OCI-LY7 (cell line): ENCODE data around the gene CNOT4. TPM values are rescaled to one million over a fixed set of nuclear protein-coding genes. Genes with fewer than 3 reads are reported as not detected.

Experiments used
- BruUV-seq: library from RNA; stranded (reverse); fragments of 400-500 nt; replicated peaks from 2 replicates; lab custom pipeline; 2021; lab: Mats Ljungman, UMichigan
- CTCF ChIA-PET: fragments of 300-600 bp; sonication (Branson Sonifier 250); formaldehyde crosslinking; loops from one replicate; lab custom pipeline; 2022; ENCODE audit warnings: antibody characterized with exemption; ENCODE audit not compliant: unreplicated experiment; lab: Charles Lee
- POLR2A ChIA-PET: fragments of 300-600 bp; sonication (Branson Sonifier 250); formaldehyde crosslinking; loops from one replicate; lab custom pipeline; 2022; ENCODE audit warnings: antibody characterized with exemption; lab: Charles Lee
- DNase-seq: peaks from one replicate; pipeline ENCODE4 v3.0.0-alpha.2; 2015; ENCODE audit warnings: low spot score
- H2AFZ ChIP-seq: fragments of 200-600 bp; sonication (generic), shearing (Covaris generic); 2 replicates; pipeline ENCODE4 v1.6.1; 2014; ENCODE audit warnings: mild to moderate bottlenecking, antibody characterized with exemption, low read length, moderate library complexity
- H3K27ac ChIP-seq: fragments of 200-600 bp; sonication (generic); 2 replicates; pipeline ENCODE4 v1.5.1; 2014; ENCODE audit warnings: mixed run types, low read depth, mild to moderate bottlenecking, moderate library complexity, low read length, inconsistent platforms; ENCODE audit not compliant: poor library complexity, severe bottlenecking
- H3K36me3 ChIP-seq: fragments of 200-600 bp; sonication (generic); 2 replicates; pipeline ENCODE4 v1.6.1; 2014; ENCODE audit warnings: mild to moderate bottlenecking, antibody characterized with exemption, low read length, moderate library complexity, mixed read lengths; ENCODE audit not compliant: insufficient read depth
- H3K4me1 ChIP-seq: fragments of 200-600 bp; sonication (generic); 2 replicates; pipeline ENCODE4 v1.5.1; 2014; ENCODE audit warnings: mild to moderate bottlenecking, low read length; ENCODE audit not compliant: insufficient read depth, poor library complexity, severe bottlenecking
- H3K4me2 ChIP-seq: fragments of 200-600 bp; sonication (generic); 2 replicates; pipeline ENCODE4 v1.6.1; 2014; ENCODE audit warnings: mild to moderate bottlenecking, low read length
- H3K4me3 ChIP-seq: fragments of 200-600 bp; sonication (generic); 2 replicates; pipeline ENCODE4 v1.5.1; 2014; ENCODE audit warnings: mild to moderate bottlenecking, low read depth, low read length; ENCODE audit not compliant: poor library complexity, severe bottlenecking
- H3K79me2 ChIP-seq: fragments of 200-600 bp; sonication (generic); 2 replicates; pipeline ENCODE4 v1.6.1; 2016; ENCODE audit warnings: low read depth, mild to moderate bottlenecking, low read length, moderate library complexity, mixed read lengths; ENCODE audit not compliant: insufficient read depth
- H3K9me2 ChIP-seq: fragments of 200-600 bp; sonication (generic); 2 replicates; pipeline ENCODE4 v1.6.1; 2016; ENCODE audit warnings: mild to moderate bottlenecking, low read length, mixed read lengths; ENCODE audit not compliant: insufficient read depth
- H3K9me3 ChIP-seq: fragments of 200-600 bp; sonication (generic); 2 replicates; pipeline ENCODE4 v1.6.1; 2014; ENCODE audit warnings: mild to moderate bottlenecking, mixed run types, low read length, mixed read lengths
- H4K20me1 ChIP-seq: fragments of 200-600 bp; sonication (generic); 2 replicates; pipeline ENCODE4 v1.6.1; 2014; ENCODE audit warnings: mild to moderate bottlenecking, antibody characterized with exemption, low read length, moderate library complexity, mixed read lengths; ENCODE audit not compliant: insufficient read depth
- EZH2phosphoT487 ChIP-seq: fragments of 200-600 bp; sonication (generic); IDR thresholded peaks from 2 replicates; pipeline ENCODE4 v1.6.1; 2018; ENCODE audit warnings: low read depth, borderline replicate concordance, mild to moderate bottlenecking, mixed run types, antibody characterized with exemption, low read length, moderate library complexity, mixed read lengths
- intact Hi-C: fragments of 100-400 bp; cut with micrococcal nuclease; formaldehyde crosslinking; loops from one replicate; pipeline ENCODE4 v1.10.0; 2022; ENCODE audit not compliant: unreplicated experiment
- total RNA-seq, 2 experiments: library from RNA; depleted of rRNA in 1 of 2; stranded (reverse); fragments of >200 nt in 1 of 2; shearing (Covaris generic) in 1 of 2; gene quantifications; 2 replicates each; pipeline ENCODE4 v1.2.3, GENCODE V29; 2014 to 2022
- TF ChIP-seq, protein P1 (sequence below): fragments of 200-600 bp; sonication (generic); conservative IDR thresholded peaks from 2 replicates; pipeline ENCODE4 v1.5.1; 2014; ENCODE audit warnings: mild to moderate bottlenecking, antibody characterized with exemption, low read length, moderate library complexity, mixed read lengths

CNOT4 gene
- total RNA-seq, 2 experiments from 2014 or later: 18.7 to 21.9 TPM

DNA sequence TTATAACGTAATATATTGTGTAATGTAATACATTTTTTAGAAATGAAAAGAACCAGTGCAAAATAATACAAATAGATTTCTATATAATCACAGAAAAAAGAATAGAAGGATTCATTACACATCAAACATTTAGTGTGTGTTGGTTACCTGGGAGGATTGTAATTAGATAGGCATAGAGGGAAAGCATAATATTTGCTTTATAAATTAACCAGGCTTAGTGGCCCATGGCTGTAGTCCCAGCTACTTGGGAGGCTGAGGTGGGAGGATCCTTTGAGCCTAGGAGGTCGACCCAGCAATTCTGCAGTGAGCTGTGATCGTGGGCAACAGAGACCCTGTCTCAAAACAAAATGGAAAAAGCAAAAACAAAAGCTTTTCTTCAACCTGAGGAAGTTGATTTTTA is 5.0 kb upstream of the CNOT4 start:
- H2AFZ ChIP-seq: no peak overlapping the region
- BruUV-seq: no TSS peak
- CTCF ChIA-PET: no interaction called here

DNA sequence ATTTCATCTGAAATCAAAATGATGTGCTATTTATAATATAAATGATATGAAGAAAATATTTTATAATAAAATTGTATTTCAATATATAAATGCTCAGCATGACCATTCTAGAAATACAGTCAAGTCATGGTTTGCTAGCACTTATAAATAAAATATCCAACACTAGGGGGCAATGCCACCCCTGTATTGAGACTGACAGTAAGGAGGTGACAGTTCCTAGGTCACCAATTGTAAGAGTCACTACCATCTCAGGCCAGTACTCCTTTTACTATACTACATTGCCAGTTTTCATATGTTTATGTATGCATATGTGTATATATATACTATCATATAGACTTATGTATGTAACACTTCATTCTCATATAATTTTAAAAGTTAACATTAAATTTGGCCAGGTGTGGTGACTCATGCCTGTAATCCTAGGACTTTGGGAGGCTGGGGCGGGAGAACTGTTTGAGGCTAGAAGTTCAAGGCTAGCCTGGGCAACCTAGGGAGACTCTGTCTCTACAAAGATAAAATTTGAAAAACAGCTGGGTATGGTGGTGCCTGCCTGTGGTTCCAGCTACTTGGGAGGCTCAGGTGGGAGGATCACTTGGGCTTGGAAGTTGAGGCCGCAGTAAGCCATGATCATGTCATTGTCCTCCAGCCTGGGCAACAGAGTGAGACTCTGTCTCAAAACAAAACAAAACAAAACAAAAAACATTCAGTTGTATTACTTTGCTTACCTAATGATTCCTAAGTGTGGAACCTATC is 2.4 kb upstream of the CNOT4 start:
- Histone ChIP-seq H3K4me2 (no peak overlapping the region), H3K4me3 (no peak overlapping the region), H2AFZ (no peak overlapping the region), H3K79me2 (peaks cover 25% of the 10 kb centered on the region), H3K36me3 (no peaks in the 10 kb centered on the region), H3K9me2 (no peaks in the 10 kb centered on the region), H4K20me1 (peaks cover 18% of the 10 kb centered on the region), H3K9me3 (no peaks in the 10 kb centered on the region), H3K27ac (no peak overlapping the region), H3K4me1 (peaks cover 22% of the 10 kb centered on the region)
- CTCF ChIA-PET: no interaction called here
- TF ChIP-seq, protein P1, sequence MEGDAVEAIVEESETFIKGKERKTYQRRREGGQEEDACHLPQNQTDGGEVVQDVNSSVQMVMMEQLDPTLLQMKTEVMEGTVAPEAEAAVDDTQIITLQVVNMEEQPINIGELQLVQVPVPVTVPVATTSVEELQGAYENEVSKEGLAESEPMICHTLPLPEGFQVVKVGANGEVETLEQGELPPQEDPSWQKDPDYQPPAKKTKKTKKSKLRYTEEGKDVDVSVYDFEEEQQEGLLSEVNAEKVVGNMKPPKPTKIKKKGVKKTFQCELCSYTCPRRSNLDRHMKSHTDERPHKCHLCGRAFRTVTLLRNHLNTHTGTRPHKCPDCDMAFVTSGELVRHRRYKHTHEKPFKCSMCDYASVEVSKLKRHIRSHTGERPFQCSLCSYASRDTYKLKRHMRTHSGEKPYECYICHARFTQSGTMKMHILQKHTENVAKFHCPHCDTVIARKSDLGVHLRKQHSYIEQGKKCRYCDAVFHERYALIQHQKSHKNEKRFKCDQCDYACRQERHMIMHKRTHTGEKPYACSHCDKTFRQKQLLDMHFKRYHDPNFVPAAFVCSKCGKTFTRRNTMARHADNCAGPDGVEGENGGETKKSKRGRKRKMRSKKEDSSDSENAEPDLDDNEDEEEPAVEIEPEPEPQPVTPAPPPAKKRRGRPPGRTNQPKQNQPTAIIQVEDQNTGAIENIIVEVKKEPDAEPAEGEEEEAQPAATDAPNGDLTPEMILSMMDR: peak; percentile 82
- no peak for TF ChIP-seq EZH2phosphoT487
- no TSS peak for BruUV-seq
- POLR2A ChIA-PET: interaction anchor here (0.7 kb wide), 1 partner anchor 47 kb away, joined by 3 read pairs; no protein-coding TSS in a partner anchor
- intact Hi-C loops: loop anchor here (1.0 to 5.0 kb wide), 3 partner anchors 46 to 150 kb away; partner anchors contain the start of gene STMP1
- peak; percentile 85 for DNase-seq

More for the DNA sequence above, 5.0 kb upstream of the CNOT4 start:
- Histone ChIP-seq H3K9me3 (no peaks in the 10 kb centered on the region), H3K9me2 (no peaks in the 10 kb centered on the region), H3K79me2 (no peaks in the 10 kb centered on the region), H3K36me3 (no peaks in the 10 kb centered on the region), H3K4me2 (no peak overlapping the region), H3K4me1 (peaks cover 10% of the 10 kb centered on the region), H3K4me3 (no peak overlapping the region), H3K27ac (no peak overlapping the region), H4K20me1 (no peaks in the 10 kb centered on the region)
- intact Hi-C loops: loop anchor here (5.0 kb wide), 1 partner anchor 147 kb away; the partner anchor contains the start of gene STMP1
- no peak for DNase-seq
- POLR2A ChIA-PET: no interaction called here
- no peak for TF ChIP-seq EZH2phosphoT487
- TF ChIP-seq, protein P1: no peak
